ENCODE results near the gene SRBD1.

DNA sequence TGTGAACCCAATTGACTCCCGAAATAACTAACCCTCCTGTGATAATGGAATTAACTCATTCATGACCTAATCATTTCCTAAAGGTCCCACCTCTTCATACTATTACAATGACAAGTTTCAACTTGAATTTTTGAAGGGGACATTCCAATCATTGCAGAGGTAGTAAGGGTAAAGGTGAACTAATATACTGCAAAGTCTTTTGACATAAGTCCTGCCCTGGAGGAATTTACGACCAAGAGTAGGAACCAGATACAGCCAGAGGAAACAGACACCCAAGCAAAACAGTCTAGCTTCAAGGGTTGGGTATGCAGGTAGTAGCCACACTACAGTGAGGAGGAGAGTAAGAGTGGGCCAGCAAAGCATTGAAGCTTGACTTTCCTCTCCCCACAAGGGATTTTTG is 1.2 kb upstream of the SRBD1 start:
- TF ChIP-seq, protein P1, sequence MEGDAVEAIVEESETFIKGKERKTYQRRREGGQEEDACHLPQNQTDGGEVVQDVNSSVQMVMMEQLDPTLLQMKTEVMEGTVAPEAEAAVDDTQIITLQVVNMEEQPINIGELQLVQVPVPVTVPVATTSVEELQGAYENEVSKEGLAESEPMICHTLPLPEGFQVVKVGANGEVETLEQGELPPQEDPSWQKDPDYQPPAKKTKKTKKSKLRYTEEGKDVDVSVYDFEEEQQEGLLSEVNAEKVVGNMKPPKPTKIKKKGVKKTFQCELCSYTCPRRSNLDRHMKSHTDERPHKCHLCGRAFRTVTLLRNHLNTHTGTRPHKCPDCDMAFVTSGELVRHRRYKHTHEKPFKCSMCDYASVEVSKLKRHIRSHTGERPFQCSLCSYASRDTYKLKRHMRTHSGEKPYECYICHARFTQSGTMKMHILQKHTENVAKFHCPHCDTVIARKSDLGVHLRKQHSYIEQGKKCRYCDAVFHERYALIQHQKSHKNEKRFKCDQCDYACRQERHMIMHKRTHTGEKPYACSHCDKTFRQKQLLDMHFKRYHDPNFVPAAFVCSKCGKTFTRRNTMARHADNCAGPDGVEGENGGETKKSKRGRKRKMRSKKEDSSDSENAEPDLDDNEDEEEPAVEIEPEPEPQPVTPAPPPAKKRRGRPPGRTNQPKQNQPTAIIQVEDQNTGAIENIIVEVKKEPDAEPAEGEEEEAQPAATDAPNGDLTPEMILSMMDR (IDR thresholded peaks at IDR 0.05): no peak
- TF ChIP-seq POLR2A (IDR thresholded peaks at IDR 0.05; ENCODE audit: low read depth): no peak

Measured in esophagus muscularis mucosa (tissue), 3 donors.